Measurements from ENCODE around the gene C1QTNF12. TPM values are rescaled to one million over a fixed set of nuclear protein-coding genes. Genes with fewer than 3 reads are reported as not detected.

Gene C1QTNF12
- total RNA-seq, 1 donor from 2014 or later, result not detected

GRCh38 chr1:1237874-1238701, 8.4 kb downstream of the C1QTNF12 start:
- TF ChIP-seq CTCF (IDR thresholded peaks at IDR 0.05), result no peak

GRCh38 chr1:1236945-1237873, 9.3 kb downstream of the C1QTNF12 start:
- no peak for DNase-seq (ENCODE audit: low spot score in 2 of 2)
- Histone ChIP-seq H3K4me1 (peaks cover 7 to 8% of the 10 kb centered on the region in 2 donors), H3K9me3 (no peaks in the 10 kb centered on the region), H3K36me3 (no peaks in the 10 kb centered on the region), H3K4me3 (no peak overlapping the region), H3K27ac (no peak overlapping the region), H3K27me3 (no peaks in the 10 kb centered on the region)
- no peak for TF ChIP-seq CTCF (IDR thresholded peaks at IDR 0.05)
- intact Hi-C loops (cut with DNase I), result no loop called here

More at GRCh38 chr1:1237874-1238701, 8.4 kb downstream of the C1QTNF12 start:
- no peak overlapping the region for H3K27ac ChIP-seq
- no peak for DNase-seq (ENCODE audit: low spot score in 2 of 2)
- no peaks in the 10 kb centered on the region for H3K9me3 ChIP-seq
- intact Hi-C loops (cut with DNase I), result no loop called here
- H3K4me1 ChIP-seq, result peaks cover 1 to 2% of the 10 kb centered on the region in 2 donors
- H3K4me3 ChIP-seq, result no peak overlapping the region
- H3K36me3 ChIP-seq, result no peaks in the 10 kb centered on the region
- H3K27me3 ChIP-seq, result no peaks in the 10 kb centered on the region

GRCh38 chr1:1236176-1236763, 10.3 kb downstream of the C1QTNF12 start:
- H3K9me3 ChIP-seq, result no peaks in the 10 kb centered on the region
- TF ChIP-seq CTCF (IDR thresholded peaks at IDR 0.05), result no peak
- H3K4me3 ChIP-seq, result no peak overlapping the region
- H3K27ac ChIP-seq, result no peak overlapping the region
- no peak for DNase-seq (ENCODE audit: low spot score in 2 of 2)
- H3K4me1 ChIP-seq, result peaks cover 7 to 8% of the 10 kb centered on the region in 2 donors
- H3K27me3 ChIP-seq, result no peaks in the 10 kb centered on the region
- intact Hi-C loops (cut with DNase I), result no loop called here
- no peaks in the 10 kb centered on the region for H3K36me3 ChIP-seq

- Histone ChIP-seq H3K4me3 (no peak overlapping the region), H3K36me3 (no peaks in the 10 kb centered on the region), H3K27me3 (no peaks in the 10 kb centered on the region), H3K4me1 (peaks cover 14% of the 10 kb centered on the region in 2 donors), H3K9me3 (no peaks in the 10 kb centered on the region), H3K27ac (no peak overlapping the region)
- intact Hi-C loops (cut with DNase I), result no loop called here
- no peak for TF ChIP-seq CTCF (IDR thresholded peaks at IDR 0.05)
- DNase-seq (ENCODE audit: low spot score in 2 of 2), result no peak
These were observed 11.3 kb downstream of the C1QTNF12 start for GRCh38 chr1:1235016-1235744.

All from ascending aorta (tissue), 2 donors.